Measurements from ENCODE around the gene RALB. TPM values are rescaled to one million over a fixed set of nuclear protein-coding genes. Genes with fewer than 3 reads are reported as not detected.

The RALB gene
- total RNA-seq, 2 experiments from 2014 or later: 3.1 to 3.6 TPM

- H3K4me1 ChIP-seq (ENCODE audit: insufficient read depth, low read length): peaks cover 12% of the 10 kb centered on the region
- H3K27me3 Mint-ChIP-seq: no peaks in the 10 kb centered on the region
- ChIA-PET POLR2A (no interaction called here), CTCF (no interaction called here)
- intact Hi-C loops (cut with DNase I, micrococcal nuclease): no loop called here
- TF ChIP-seq CTCF (IDR thresholded peaks at IDR 0.05): no peak
- H3K4me3 Mint-ChIP-seq: no peak overlapping the region
- ATAC-seq (ENCODE audit: poor library complexity) (no peak), DNase-seq (no peak)
- peaks cover 10% of the 10 kb centered on the region for H3K4me1 Mint-ChIP-seq (ENCODE audit: low read depth)
- H3K36me3 Mint-ChIP-seq (ENCODE audit: low read depth): peaks cover 1% of the 10 kb centered on the region
- no peaks in the 10 kb centered on the region for H3K9me3 Mint-ChIP-seq
- no peak overlapping the region for H3K27ac ChIP-seq (ENCODE audit: low read depth in 1 of 2, low read length in 2 of 2)
- H3K27me3 ChIP-seq (ENCODE audit: control insufficient read depth in 1 of 2, insufficient read depth in 2 of 2, low read length in 2 of 2): peaks cover 0 to 2% of the 10 kb centered on the region in 2 experiments
- H3K4me3 ChIP-seq (ENCODE audit: low read length): no peak overlapping the region
- no peak overlapping the region for H3K27ac Mint-ChIP-seq
- no peaks in the 10 kb centered on the region for H3K36me3 ChIP-seq (ENCODE audit: insufficient read depth, low read length)
- H3K9me3 ChIP-seq (ENCODE audit: control insufficient read depth in 1 of 2, insufficient read depth in 1 of 2, low read length in 2 of 2): no peaks in the 10 kb centered on the region
Measured at GRCh38 chr2:120237491-120237902, 15.2 kb upstream of the RALB start.

- Mint-ChIP-seq H3K4me1 (ENCODE audit: low read depth) (no peaks in the 10 kb centered on the region), H3K36me3 (ENCODE audit: low read depth) (no peaks in the 10 kb centered on the region), H3K4me3 (no peak overlapping the region), H3K9me3 (no peaks in the 10 kb centered on the region), H3K27ac (no peak overlapping the region), H3K27me3 (peaks cover 3% of the 10 kb centered on the region)
- ChIA-PET CTCF (no interaction called here), POLR2A (interaction anchor here (0.9 kb wide), 1 partner anchor 13 kb away, joined by 4 read pairs; no protein-coding TSS in a partner anchor)
- ATAC-seq (ENCODE audit: poor library complexity) (no peak), DNase-seq (no peak)
- no peaks in the 10 kb centered on the region for H3K4me1 ChIP-seq (ENCODE audit: insufficient read depth, low read length)
- intact Hi-C loops (cut with DNase I, micrococcal nuclease): no loop called here
- no peak for TF ChIP-seq CTCF (IDR thresholded peaks at IDR 0.05)
- peaks cover 0 to 5% of the 10 kb centered on the region in 2 experiments for H3K9me3 ChIP-seq (ENCODE audit: control insufficient read depth in 1 of 2, insufficient read depth in 1 of 2, low read length in 2 of 2)
- no peak overlapping the region for H3K27ac ChIP-seq (ENCODE audit: low read depth in 1 of 2, low read length in 2 of 2)
- H3K4me3 ChIP-seq (ENCODE audit: low read length): no peak overlapping the region
- H3K27me3 ChIP-seq (ENCODE audit: control insufficient read depth in 1 of 2, insufficient read depth in 2 of 2, low read length in 2 of 2): peaks cover 0 to 2% of the 10 kb centered on the region in 2 experiments
- no peaks in the 10 kb centered on the region for H3K36me3 ChIP-seq (ENCODE audit: insufficient read depth, low read length)
Measured at GRCh38 chr2:120238728-120239487, 13.7 kb upstream of the RALB start.

GRCh38 chr2:120239488-120240287 is 13.0 kb upstream of the RALB start:
- Mint-ChIP-seq H3K4me3 (no peak overlapping the region), H3K36me3 (ENCODE audit: low read depth) (no peaks in the 10 kb centered on the region), H3K27ac (no peak overlapping the region), H3K9me3 (no peaks in the 10 kb centered on the region), H3K27me3 (peaks cover 4% of the 10 kb centered on the region), H3K4me1 (ENCODE audit: low read depth) (no peaks in the 10 kb centered on the region)
- Histone ChIP-seq H3K27me3 (ENCODE audit: control insufficient read depth in 1 of 2, insufficient read depth in 2 of 2, low read length in 2 of 2) (peaks cover 0 to 2% of the 10 kb centered on the region in 2 experiments), H3K4me3 (ENCODE audit: low read length) (no peak overlapping the region), H3K36me3 (ENCODE audit: insufficient read depth, low read length) (no peaks in the 10 kb centered on the region), H3K27ac (ENCODE audit: low read depth in 1 of 2, low read length in 2 of 2) (no peak overlapping the region), H3K4me1 (ENCODE audit: insufficient read depth, low read length) (no peaks in the 10 kb centered on the region), H3K9me3 (ENCODE audit: control insufficient read depth in 1 of 2, insufficient read depth in 1 of 2, low read length in 2 of 2) (peaks cover 0 to 10% of the 10 kb centered on the region in 2 experiments)
- ATAC-seq (ENCODE audit: poor library complexity) (no peak), DNase-seq (no peak)
- ChIA-PET POLR2A (interaction anchor here (0.9 kb wide), 1 partner anchor 12 kb away, joined by 4 read pairs; no protein-coding TSS in a partner anchor), CTCF (no interaction called here)
- TF ChIP-seq CTCF (IDR thresholded peaks at IDR 0.05): no peak
- intact Hi-C loops (cut with DNase I, micrococcal nuclease): no loop called here

Measured in CD4-positive, alpha-beta T cell (primary cell).